Measurements from ENCODE around the gene GRIK5.
"Not testable (repeated sequence)": the region's sequence is repeated elsewhere in the genome, so short reads cannot be mapped to it uniquely, and the experiment has no call there.

GRIK5 gene

GRCh38 chr19:42069619-42070351 is at the start of gene GRIK5:
TSS of gene GRIK5 (minus strand) at chr19:42070206. CDS start at chr19:42065770, 4,436 bp downstream.
- DNase-seq: no peak

- DNase-seq: no peak
These were observed 47.1 kb upstream of the GRIK5 start for GRCh38 chr19:42117076-42117475.

- no peak for DNase-seq
These were observed 46.5 kb upstream of the GRIK5 start for GRCh38 chr19:42116308-42117075.

DNA sequence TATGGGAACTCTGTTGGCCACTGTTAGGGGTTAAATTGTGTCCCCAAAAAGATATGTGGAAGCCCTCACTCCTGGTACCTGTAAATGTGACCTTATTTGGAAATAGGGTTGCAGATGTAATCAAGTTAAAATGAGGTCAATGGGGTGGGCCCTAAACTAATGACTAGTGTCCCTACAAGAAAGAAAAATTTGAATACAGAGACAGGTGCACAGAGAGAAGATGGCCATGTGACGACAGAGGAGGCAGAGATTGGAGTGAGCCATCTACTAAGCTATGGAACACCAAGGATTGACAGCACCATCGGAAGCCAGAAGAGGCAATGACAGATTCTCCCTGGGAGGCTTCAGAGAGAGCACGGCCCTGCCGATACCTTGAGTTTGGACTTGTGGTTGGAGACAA is 45.7 kb upstream of the GRIK5 start:
- DNase-seq: no peak

DNA sequence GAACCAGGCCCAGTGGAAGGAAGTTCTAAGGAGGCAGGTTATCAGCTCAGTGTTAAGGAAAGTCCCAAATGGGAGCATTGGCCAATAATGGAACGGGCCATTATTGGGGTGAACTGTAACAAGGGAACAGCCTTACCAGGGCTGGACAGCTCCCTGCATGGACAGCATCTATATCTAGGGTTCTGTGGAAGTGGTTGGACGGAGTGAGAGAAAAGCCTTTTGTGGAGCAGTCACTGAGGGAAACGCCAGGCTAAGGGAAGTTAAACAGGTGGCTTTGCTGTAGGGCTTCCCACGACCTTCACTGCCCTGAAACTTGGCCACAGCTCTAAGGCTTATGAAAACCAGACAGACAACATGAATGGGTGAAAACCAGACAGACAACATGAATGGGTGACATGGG is 45.2 kb upstream of the GRIK5 start:
- no peak for DNase-seq

DNA sequence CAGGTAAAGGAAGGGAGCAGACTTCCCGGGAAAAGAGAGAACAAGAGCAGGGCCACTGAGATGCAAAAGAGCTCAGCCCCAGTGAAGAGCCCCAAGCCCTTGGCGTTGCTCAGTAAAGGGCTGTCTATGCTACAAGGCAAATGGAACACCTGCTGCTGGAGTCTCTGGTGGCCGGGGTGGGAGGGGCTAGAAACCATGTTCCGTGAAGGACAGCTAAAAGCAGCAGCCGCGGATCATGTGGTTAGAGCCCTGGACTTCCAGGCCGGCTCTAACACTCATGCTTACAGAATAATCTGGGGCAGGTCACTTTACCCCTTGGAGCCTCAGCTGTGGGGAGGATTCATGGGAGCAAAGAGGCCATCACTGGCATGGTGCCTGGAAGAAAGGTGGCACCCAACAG is 44.4 kb upstream of the GRIK5 start:
- DNase-seq: no peak

DNA sequence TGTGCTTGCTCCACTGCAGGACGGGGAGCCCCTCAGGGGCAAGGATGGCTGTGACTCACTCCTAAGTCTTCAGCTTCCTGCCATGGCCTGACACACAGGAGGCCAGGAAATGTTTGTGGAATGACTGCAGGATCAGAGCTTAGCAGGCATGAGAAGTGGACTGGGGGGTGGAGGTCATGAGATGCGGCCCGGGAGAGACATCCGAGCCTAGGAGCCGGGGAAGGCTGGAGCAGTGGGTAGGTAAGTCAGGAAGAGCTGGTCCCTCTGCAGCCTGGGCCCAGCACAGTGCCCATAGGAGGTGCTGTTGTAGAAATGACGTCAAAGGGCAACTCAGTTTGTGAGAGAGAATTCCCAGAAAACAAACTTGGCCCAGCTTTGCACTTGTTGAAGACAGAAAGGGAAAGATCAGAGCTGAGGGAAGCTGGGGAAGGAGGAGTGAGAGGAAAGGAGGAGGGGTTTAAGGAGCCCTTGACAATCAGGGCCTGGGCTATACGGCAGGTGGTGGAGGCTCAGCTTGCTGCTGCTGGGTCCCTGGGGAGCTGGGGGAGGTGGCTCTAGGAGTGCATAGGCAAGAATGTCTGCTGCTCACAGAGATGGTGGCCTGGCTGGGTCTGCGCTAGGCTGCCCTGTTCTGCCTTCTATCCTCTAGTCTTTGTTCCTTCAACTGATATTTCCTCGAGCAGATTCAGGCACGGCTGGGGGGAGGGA is 43.8 kb upstream of the GRIK5 start:
- no peak for DNase-seq

- DNase-seq: no peak
These were observed 41.8 kb upstream of the GRIK5 start for GRCh38 chr19:42111811-42112210.

GRCh38 chr19:42111384-42111783 is 41.4 kb upstream of the GRIK5 start:
- DNase-seq: no peak

DNA sequence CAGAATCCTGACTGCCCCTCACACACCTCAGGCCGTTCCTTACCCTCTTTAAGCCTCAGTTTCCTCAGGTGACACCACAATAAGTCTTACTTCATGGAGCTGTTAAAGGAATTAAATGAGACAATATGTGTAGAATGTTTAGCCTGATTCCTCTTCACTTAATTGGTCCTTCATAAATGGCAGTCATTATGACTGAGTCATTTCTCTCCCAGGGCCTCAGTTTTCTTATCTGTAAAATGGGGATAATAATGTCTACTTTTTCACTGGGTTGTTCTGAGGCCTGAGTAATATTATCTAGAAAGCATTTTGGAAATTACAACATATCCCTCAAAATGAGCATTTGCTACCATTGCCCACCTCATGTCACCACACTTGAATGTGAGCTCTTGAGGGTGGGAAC is 40.7 kb upstream of the GRIK5 start:
- DNase-seq: no peak

- DNase-seq: no peak
These were observed 39.9 kb upstream of the GRIK5 start for GRCh38 chr19:42109896-42110295.

DNA sequence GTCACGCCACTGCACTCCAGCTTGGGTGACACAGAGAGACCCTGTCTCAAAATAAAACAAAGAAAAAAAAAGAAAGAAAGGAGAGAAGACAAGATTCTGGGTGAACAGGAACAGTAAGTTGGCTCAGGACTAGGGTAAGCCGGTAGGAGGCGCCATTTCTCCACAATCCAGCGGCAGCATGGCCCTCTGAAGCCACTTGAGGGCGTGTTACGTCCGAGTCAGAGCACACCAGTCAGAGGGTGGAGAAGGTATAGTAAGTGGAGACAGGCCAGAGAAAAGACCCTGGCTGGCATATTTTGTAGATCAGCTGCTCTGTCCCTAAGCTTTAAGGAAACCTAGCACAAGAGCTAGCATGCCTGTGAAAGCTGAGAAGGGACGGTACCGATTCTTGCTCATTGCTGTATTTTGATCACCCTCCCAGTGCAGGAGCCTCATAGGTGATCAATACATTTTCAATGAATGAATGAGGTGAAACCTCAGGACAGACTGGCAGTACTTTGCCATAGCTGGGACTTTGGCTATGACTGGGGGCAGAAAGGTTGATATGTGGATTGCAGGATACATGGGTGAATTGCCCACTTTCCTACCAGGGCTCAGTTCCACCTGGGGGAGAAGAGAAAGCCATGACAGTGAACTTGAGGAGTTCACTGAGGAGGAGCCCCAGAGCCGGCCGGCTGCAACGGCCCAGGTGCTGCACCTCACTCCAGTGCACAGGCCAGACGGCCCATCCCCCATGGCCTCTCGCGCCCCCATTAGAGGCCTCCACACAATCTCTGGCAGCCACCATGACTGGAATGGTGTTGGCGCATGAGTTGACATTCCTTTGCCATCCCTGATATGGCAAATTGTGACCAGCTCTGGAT is 38.8 kb upstream of the GRIK5 start:
- peak; percentile 72 to 82 (median 81) for DNase-seq

DNA sequence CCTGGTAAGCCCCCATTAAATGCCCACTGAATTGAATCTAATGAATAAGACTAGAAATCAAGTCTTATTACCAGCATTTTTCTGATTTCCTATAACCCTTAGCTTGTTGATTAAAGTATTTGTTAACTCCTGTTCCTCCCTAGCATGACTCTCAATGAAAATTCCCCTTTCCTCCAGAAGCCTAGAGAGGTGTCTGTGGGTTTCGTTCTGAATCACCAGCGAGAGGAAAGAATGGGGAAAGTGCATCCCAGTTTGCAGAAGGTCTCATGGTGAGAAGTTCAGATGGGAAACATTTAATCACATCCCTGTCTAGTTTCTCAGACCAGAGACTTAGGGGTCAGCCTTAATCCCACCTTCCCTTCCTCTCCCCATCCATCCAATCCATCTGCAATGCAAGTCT is 35.4 kb upstream of the GRIK5 start:
- DNase-seq: no peak

DNA sequence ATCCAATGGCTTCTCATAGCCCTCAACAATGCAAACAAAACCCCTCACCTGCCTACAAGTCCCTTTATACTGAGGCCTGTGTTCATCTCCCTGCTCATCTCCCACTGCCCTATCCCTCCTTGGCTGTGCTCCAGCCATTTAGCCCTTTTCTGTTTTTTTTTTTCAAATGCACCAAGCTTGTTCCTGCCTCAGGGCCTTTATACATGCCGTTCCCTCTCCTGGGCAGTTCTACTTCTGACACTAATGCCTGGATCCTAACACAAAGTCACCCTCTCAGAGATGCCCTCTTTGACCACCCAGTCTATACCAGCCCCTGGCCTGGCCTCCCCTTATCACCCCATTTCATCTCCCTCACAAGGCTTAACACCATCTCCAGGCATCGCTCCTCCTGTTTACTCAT is 32.9 kb upstream of the GRIK5 start:
- DNase-seq: no peak

GRCh38 chr19:42100241-42100640 is 30.2 kb upstream of the GRIK5 start:
- not testable (repeated sequence) for DNase-seq

DNA sequence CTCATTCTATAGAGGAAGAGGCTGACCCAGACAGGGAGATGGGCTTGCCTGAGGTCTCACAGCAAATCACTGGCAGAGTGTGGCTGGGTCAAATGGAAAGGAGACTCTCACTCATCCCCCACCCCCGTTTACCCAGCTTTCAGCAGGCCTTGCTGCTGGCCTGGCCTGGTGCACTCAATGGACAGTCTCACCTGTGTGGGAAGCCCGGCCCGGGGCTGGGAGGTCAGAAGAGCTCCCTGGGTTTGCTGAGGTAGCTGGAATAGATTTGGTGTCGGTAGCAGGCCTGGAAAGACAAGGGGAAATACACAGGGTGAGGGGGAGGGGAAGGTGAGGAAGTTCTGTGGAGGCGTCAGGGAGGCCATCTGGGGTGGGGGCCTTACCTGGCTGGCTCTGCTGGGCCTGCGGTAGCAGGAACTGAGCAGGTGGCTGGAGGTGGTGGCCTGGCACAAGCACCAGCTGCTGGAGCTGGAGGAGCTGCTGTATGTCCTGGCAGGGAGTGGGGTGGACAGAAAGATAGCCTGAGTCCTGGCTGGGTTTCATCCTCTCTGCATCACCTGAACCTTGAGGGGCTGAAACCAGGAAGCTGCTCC is 29.4 kb upstream of the GRIK5 start:
- no peak for DNase-seq

- DNase-seq: no peak
These were observed 28.8 kb upstream of the GRIK5 start for GRCh38 chr19:42098781-42099180.

DNA sequence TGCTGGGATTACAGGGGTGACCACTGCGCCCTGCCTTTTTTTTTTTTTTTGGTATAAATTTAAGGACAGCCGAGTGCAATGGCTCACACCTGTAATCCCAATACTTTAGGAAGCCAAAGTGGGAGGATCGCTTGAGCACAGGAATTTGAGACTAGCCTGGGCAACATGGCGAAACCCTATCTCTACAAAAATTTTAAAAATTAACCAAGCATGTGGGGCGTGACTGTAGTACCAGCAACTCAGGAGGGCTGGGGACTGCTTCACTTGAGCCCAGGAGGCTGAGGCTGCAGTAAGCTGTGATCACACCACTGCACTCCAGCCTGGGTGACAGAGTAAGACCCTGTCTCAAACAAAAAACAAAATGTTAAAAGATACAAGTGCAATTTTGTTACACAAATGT is 27.5 kb upstream of the GRIK5 start:
- no peak for DNase-seq

DNA sequence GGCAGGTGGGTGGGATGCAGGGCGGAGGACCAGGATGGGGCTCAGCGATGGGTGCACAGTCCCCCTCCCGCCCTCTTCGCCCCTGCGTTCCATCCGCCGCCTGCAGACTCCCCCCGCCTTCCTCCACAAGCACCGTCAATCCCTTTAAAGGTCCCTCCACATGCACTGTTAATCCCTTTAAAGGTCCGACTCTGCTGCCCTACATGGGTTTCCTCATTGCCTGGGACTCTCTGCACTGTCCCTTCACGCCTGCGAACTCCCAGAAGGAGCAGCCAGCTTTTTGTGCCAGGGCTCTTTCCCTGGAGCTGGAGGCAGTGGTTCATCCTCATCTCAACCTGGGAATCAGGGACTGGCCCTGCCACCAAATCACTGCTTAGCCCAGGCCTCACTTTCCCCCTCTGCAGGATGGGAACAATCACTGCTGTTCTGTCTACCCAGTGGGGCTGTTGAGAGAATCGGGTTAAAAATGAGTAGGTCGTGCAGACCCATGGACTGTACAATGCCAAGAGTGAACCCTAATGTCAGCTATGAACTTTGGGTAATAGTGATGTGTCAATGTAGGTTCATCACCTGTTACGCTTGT is 26.3 kb upstream of the GRIK5 start:
- DNase-seq: no peak

- no peak for DNase-seq
These were observed 25.8 kb upstream of the GRIK5 start for GRCh38 chr19:42095814-42096230.

- DNase-seq: no peak
These were observed 25.3 kb upstream of the GRIK5 start for GRCh38 chr19:42095142-42095813.

Measured in activated CD4-positive, CD25-positive, alpha-beta regulatory T cell (primary cell).